Gastrocnemius medialis (tissue), 4 donors: Measurements from ENCODE around the gene ZNF319.

Experiments
- CTCF ChIP-seq, 5 experiments: fragments of 450-650 bp in 3 of 5; fragments of 200-600 bp in 2 of 5; sonication (generic) in 2 of 5; IDR thresholded peaks in 4 of 5; conservative IDR thresholded peaks in 1 of 5; 1 replicate in 4 of 5; 2 replicates in 1 of 5; pipeline ENCODE4 v1.5.1; 2016 to 2019; ENCODE audit warnings: antibody characterized with exemption in 5 of 5, mild to moderate bottlenecking in 3 of 5, moderate library complexity in 3 of 5
- POLR2A ChIP-seq, 2 donors: fragments of 450-650 bp; IDR thresholded peaks; one replicate each; pipeline ENCODE4 v1.6.1; 2017; ENCODE audit warnings: antibody characterized with exemption in 2 of 2, mild to moderate bottlenecking in 2 of 2, moderate library complexity in 2 of 2

GRCh38 chr16:57969451-57970123, 30.9 kb downstream of the ZNF319 start:
- TF ChIP-seq CTCF (IDR thresholded peaks at IDR 0.05 in 4 of 5, conservative IDR thresholded peaks at IDR 0.05 in 1 of 5) (no peak), POLR2A (IDR thresholded peaks at IDR 0.05) (no peak)
